HEK293T (cell line): Measurements from ENCODE around the gene PC.
"Not testable (repeated sequence)": the region's sequence is repeated elsewhere in the genome, so short reads cannot be mapped to it uniquely, and the experiment has no call there.

ENCODE experiments used
- CTCF ChIA-PET: fragments of 350-600 bp; formaldehyde crosslinking; extraction: SDS; loops from one replicate; lab custom pipeline; 2021; ENCODE audit warnings: antibody characterized with exemption, inconsistent platforms; lab: Yijun Ruan, JAX
- POLR2A ChIA-PET: fragments of 350-600 bp; formaldehyde crosslinking; extraction: SDS; loops from one replicate; lab custom pipeline; 2020; ENCODE audit warnings: antibody characterized with exemption, inconsistent platforms; lab: Yijun Ruan, JAX
- DNase-seq: peaks from one replicate; pipeline ENCODE4 v3.0.0; 2012; ENCODE audit warnings: mixed read lengths; ENCODE audit errors: extremely low spot score
- ARNT ChIP-seq: fragments of 450-650 bp; IDR thresholded peaks from 2 replicates; pipeline ENCODE4 v1.6.1; 2017; ENCODE audit warnings: mild to moderate bottlenecking
- BHLHE40 ChIP-seq: fragments of 450-650 bp; IDR thresholded peaks from 2 replicates; pipeline ENCODE4 v1.6.1; 2016; ENCODE audit warnings: mild to moderate bottlenecking, moderate library complexity, borderline replicate concordance
- CTBP1 ChIP-seq: fragments of 450-650 bp; IDR thresholded peaks from 2 replicates; pipeline ENCODE4 v1.6.1; 2016; ENCODE audit warnings: borderline replicate concordance
- ELF4 ChIP-seq: fragments of 450-650 bp; IDR thresholded peaks from 2 replicates; pipeline ENCODE4 v1.6.1; 2017; ENCODE audit warnings: antibody characterized with exemption
- FOXA1 ChIP-seq: fragments of 450-650 bp; IDR thresholded peaks from 2 replicates; pipeline ENCODE4 v1.6.1; 2016; ENCODE audit warnings: mild to moderate bottlenecking
- FOXK2 ChIP-seq: fragments of 450-650 bp; IDR thresholded peaks from 2 replicates; pipeline ENCODE4 v1.6.1; 2016; ENCODE audit warnings: mild to moderate bottlenecking
- FOXM1 ChIP-seq: fragments of 450-650 bp; IDR thresholded peaks from 2 replicates; pipeline ENCODE4 v1.6.1; 2017; ENCODE audit warnings: mild to moderate bottlenecking, borderline replicate concordance
- HDGF ChIP-seq: fragments of 450-650 bp; IDR thresholded peaks from 2 replicates; pipeline ENCODE4 v1.6.1; 2017; ENCODE audit warnings: antibody characterized with exemption, borderline replicate concordance
- L3MBTL2 ChIP-seq: fragments of 450-650 bp; conservative IDR thresholded peaks from 2 replicates; pipeline ENCODE4 v1.6.1; 2016; ENCODE audit warnings: mild to moderate bottlenecking
- LEF1 ChIP-seq: fragments of 450-650 bp; IDR thresholded peaks from 2 replicates; pipeline ENCODE4 v1.6.1; 2017; ENCODE audit warnings: mild to moderate bottlenecking, borderline replicate concordance
- NFRKB ChIP-seq: fragments of 450-650 bp; IDR thresholded peaks from 2 replicates; pipeline ENCODE4 v1.6.1; 2016; ENCODE audit warnings: mild to moderate bottlenecking, moderate library complexity
- SP1 ChIP-seq: fragments of 450-650 bp; IDR thresholded peaks from 2 replicates; pipeline ENCODE4 v1.6.1; 2017
- SUZ12 ChIP-seq: fragments of 450-650 bp; IDR thresholded peaks from 2 replicates; pipeline ENCODE4 v1.6.1; 2016; ENCODE audit warnings: mild to moderate bottlenecking
- TARDBP ChIP-seq: fragments of 450-650 bp; IDR thresholded peaks from 2 replicates; pipeline ENCODE4 v1.6.1; 2016
- ZNF384 ChIP-seq: fragments of 450-650 bp; IDR thresholded peaks from 2 replicates; pipeline ENCODE4 v1.6.1; 2016
- TF ChIP-seq, protein P1 (sequence below): fragments of 450-650 bp; IDR thresholded peaks from 2 replicates; pipeline ENCODE4 v1.6.1; 2016

Gene PC

DNA sequence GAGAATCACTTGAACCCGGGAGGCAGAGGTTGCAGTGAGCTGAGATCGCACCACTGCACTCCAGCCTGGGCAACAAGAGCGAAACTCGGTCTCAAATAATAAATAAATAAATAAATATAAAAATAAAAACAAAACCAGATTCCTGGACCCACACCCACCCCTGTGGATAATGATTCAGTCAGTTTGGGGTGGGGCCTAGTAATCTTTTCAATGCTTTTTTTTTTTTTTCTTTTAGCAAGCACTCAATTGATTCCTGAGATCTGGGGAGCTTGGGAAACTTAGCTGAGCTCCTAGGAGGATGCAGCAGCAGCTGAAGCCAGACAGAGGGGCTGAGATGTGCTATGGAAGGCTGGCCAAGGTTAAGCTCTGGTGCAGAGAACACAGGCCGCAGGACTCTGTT is 4.6 kb upstream of the PC start:
- POLR2A ChIA-PET, result no interaction called here
- TF ChIP-seq BHLHE40, result no peak

DNA sequence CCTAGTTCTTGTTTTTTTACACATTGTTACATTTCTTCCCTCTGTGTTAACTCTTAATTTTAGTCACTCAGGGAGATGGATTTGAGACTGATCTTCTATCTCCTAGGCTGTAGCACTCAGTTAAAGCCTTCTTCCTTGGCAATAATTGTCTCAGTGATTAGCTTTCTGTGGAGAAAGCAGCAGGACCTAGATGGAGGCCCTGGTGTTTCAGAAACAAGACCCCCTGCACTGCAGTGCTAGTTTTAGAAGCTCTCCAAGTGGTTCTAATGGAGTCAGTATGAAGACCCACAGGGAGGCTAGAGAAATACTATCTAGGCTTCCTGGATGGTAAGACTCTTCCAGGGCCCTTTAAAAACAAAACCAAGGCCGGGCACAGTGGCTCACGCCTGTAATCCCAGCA is 4.1 kb upstream of the PC start:
- TF ChIP-seq ZNF384 (no peak), L3MBTL2 (no peak), LEF1 (no peak), HDGF (no peak), ELF4 (no peak), CTBP1 (no peak), SUZ12 (no peak), FOXM1 (no peak), ARNT (no peak), FOXA1 (no peak), NFRKB (no peak), SP1 (no peak), FOXK2 (no peak)
- TF ChIP-seq, protein P1, sequence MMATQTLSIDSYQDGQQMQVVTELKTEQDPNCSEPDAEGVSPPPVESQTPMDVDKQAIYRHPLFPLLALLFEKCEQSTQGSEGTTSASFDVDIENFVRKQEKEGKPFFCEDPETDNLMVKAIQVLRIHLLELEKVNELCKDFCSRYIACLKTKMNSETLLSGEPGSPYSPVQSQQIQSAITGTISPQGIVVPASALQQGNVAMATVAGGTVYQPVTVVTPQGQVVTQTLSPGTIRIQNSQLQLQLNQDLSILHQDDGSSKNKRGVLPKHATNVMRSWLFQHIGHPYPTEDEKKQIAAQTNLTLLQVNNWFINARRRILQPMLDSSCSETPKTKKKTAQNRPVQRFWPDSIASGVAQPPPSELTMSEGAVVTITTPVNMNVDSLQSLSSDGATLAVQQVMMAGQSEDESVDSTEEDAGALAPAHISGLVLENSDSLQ, result no peak
- CTCF ChIA-PET, result interaction anchor here (0.6 kb wide), 1 partner anchor 77 kb away, joined by 4 read pairs; no protein-coding TSS in a partner anchor
- no peak for DNase-seq
- POLR2A ChIA-PET, result interaction anchor here (1.1 kb wide), 1 partner anchor 12 kb away, joined by 3 read pairs; no protein-coding TSS in a partner anchor

More for the DNA sequence above, 4.6 kb upstream of the PC start:
- no peak for DNase-seq
- CTCF ChIA-PET, result interaction anchor here (0.6 kb wide), 1 partner anchor 77 kb away, joined by 4 read pairs; no protein-coding TSS in a partner anchor

DNA sequence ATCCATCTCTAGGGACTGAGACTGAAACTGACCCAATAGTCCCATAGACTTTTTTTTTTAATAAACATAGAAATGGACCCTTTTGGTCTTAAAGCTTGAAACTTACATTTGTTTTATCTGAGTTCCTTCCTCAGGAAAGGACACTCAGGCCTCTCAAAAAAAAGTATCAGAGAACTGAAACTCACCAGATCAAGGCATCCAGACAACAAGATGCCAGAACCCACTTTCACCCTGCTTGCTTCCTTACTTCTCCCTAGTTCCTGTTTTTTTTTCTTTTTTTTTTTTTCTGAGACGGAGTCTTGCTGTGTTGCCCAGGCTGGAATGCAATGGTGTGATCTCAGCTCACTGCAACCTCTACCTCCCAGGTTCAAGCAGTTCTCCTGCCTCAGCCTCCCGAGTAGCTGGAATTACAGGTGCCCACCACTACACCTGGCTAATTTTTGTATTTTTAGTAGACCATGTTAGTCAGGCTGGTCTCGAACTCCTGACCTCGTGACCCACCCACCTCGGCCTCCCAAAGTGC is 3.6 kb upstream of the PC start:
- CTCF ChIA-PET, DNase-seq: not testable (repeated sequence)
- POLR2A ChIA-PET, result interaction anchor here (1.1 kb wide), 1 partner anchor 11 kb away, joined by 3 read pairs; no protein-coding TSS in a partner anchor

DNA sequence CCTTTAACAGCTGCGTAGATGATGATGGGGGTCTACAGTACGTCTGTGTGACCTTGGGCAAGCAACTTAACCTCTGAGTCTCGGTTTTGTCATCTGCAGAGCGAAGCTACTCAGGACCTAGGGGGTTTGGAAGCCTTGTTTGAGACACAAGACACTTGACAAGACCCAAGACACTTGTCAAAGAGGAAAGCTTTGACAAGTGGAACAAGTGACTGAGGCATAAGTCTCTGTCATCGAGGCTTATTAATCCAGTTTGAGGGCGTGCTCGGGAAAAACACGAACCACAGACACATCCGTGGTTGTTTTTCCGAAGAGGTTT is 732 bp upstream of the PC start:
- POLR2A ChIA-PET, result interaction anchor here (1.0 to 1.4 kb wide), 4 partner anchors 13 to 103 kb away, joined by 3 to 4 read pairs (median 4); no protein-coding TSS in a partner anchor

DNA sequence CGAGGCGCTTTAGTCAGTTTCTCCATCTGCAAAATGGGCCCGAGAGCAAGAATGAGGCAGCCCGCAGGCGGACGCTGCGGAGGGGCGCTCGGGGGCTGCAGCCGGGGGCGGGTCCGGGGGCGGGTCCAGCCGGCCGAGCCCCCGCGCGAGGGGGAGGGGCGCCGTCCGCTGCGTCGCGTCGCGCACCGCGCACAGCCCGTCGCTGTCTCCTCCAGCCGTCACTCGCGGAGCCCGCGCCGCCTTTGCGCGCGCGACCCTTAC is 282 bp downstream of the PC start:
- no peak for TF ChIP-seq ZNF384
- TF ChIP-seq ELF4, result no peak
- no peak for TF ChIP-seq FOXM1
- no peak for TF ChIP-seq HDGF
- no peak for TF ChIP-seq ARNT
- no peak for TF ChIP-seq L3MBTL2
- no peak for TF ChIP-seq TARDBP
- TF ChIP-seq BHLHE40, result no peak
- ChIA-PET CTCF (no interaction called here), POLR2A (interaction anchor here (0.7 to 1.4 kb wide), 2 partner anchors 8 to 18 kb away, joined by 3 read pairs; no protein-coding TSS in a partner anchor)
- peak; percentile 77 for DNase-seq

More for the DNA sequence above, 732 bp upstream of the PC start:
- TF ChIP-seq CTBP1, result no peak
- TF ChIP-seq SUZ12, result no peak
- no peak for TF ChIP-seq ELF4
- TF ChIP-seq BHLHE40, result no peak
- TF ChIP-seq L3MBTL2, result no peak; the same call in 1 of the 2 replicates
- no peak for TF ChIP-seq TARDBP
- no peak for TF ChIP-seq FOXA1
- no peak for TF ChIP-seq HDGF
- TF ChIP-seq LEF1, result no peak
- no peak for TF ChIP-seq SP1
- TF ChIP-seq FOXM1, result no peak
- TF ChIP-seq ARNT, result no peak
- TF ChIP-seq, protein P1, result no peak
- no peak for DNase-seq
- CTCF ChIA-PET, result interaction anchor here (1.0 to 1.4 kb wide), 2 partner anchors 17 to 76 kb away, joined by 3 to 5 read pairs; partner anchors contain the start of gene C11orf86

DNA sequence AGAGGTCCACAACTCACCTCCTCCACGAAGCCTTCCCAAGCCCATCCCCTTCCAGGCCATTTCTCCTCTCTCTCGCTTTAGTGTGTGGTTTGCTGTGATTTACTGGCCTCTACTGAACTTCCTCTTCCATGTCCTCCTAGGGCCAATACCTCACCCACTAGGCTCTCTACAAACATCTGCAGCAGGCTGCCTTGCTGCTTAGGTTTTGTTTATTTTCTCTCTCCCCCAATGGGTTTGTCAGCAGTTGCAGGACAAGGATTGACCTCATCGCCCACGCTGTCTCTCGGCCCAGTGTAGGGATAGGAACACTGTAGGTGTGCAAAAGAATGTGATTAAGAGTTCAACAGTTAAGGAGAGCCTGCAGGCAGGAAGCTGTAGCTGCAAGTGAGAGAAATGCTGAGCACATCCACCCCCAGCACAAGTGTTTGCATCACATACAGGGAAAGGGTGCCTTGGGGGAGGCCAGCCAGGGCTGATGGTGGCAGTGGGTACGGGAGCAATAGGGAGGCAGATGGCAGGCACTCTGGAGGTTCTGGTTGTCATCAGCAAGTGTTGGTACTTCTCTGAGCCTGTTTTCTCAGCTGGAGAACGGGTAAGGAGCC is 1.4 kb downstream of the PC start:
- POLR2A ChIA-PET, result no interaction called here

More for the DNA sequence above, 1.4 kb downstream of the PC start:
- no peak for DNase-seq
- CTCF ChIA-PET, result no interaction called here
- TF ChIP-seq, protein P1, result no peak
- TF ChIP-seq LEF1 (no peak), ZNF384 (no peak), L3MBTL2 (no peak), FOXA1 (no peak), SP1 (no peak), CTBP1 (no peak), FOXM1 (no peak), TARDBP (no peak), FOXK2 (no peak), BHLHE40 (no peak), ELF4 (no peak)
